ENCODE measurements around the gene GFER. TPM values are rescaled to one million over a fixed set of nuclear protein-coding genes. Genes with fewer than 3 reads are reported as not detected.

Gene GFER
- polyA plus RNA-seq, 3 donors = 8.1 to 22.7 (median 22.4) TPM

- WGBS (ENCODE audit: insufficient coverage) = 32% methylated on average over 16 of the region's 16 CpGs
- peaks cover 33 to 41% of the 10 kb centered on the region in 2 donors for H3K36me3 Mint-ChIP-seq
- H3K4me3 ChIP-seq (replicated peaks in 1 of 3; ENCODE audit: low read depth in 2 of 3, low read length in 3 of 3) = no peak overlapping the region
- no peak for DNase-seq
- H3K9me3 ChIP-seq (replicated peaks in 1 of 2; ENCODE audit: control insufficient read depth in 1 of 2, insufficient read depth in 1 of 2, low read length in 2 of 2) = peaks cover 0 to 17% of the 10 kb centered on the region in 2 donors
- H3K9me3 Mint-ChIP-seq = peaks cover 0 to 12% (median 5%) of the 10 kb centered on the region in 7 donors
- H4K20me1 ChIP-seq (ENCODE audit: insufficient read depth, low read length) = peaks cover 8% of the 10 kb centered on the region
- peaks cover 31 to 35% of the 10 kb centered on the region in 2 donors for H3K36me3 ChIP-seq (replicated peaks in 1 of 2; ENCODE audit: control insufficient read depth in 1 of 2, insufficient read depth in 2 of 2, low read length in 2 of 2)
- H3K27me3 Mint-ChIP-seq (ENCODE audit: low read depth in 3 of 3) = peaks cover 46 to 63% (median 52%) of the 10 kb centered on the region in 3 donors
- no peak overlapping the region for H3K9ac ChIP-seq (ENCODE audit: insufficient read depth, low read length, poor library complexity, severe bottlenecking)
- no peak for TF ChIP-seq CTCF (IDR thresholded peaks at IDR 0.05)
- no peak overlapping the region for H3K27ac ChIP-seq (ENCODE audit: low read depth in 1 of 2, low read length in 2 of 2)
- H3K79me2 ChIP-seq (ENCODE audit: insufficient read depth, low read length) = no peaks in the 10 kb centered on the region
- intact Hi-C loops (cut with micrococcal nuclease) = no loop called here
- peak overlapping the region in 1 of 7 donors; percentile 81 for H3K27ac Mint-ChIP-seq
- H3K4me2 ChIP-seq (replicated peaks; ENCODE audit: extremely low read depth, low read length, poor library complexity, severe bottlenecking) = no peak overlapping the region
- peaks cover 30 to 48% of the 10 kb centered on the region in 2 donors for H3K27me3 ChIP-seq (ENCODE audit: control insufficient read depth in 2 of 2, insufficient read depth in 2 of 2, low read length in 2 of 2)
- H3K4me3 Mint-ChIP-seq = peak overlapping the region in 1 of 2 donors; percentile 89
- peaks cover 18% of the 10 kb centered on the region for H3K4me1 Mint-ChIP-seq
- peaks cover 20 to 28% of the 10 kb centered on the region in 2 donors for H3K4me1 ChIP-seq (ENCODE audit: control insufficient read depth in 1 of 2, insufficient read depth in 2 of 2, low read length in 2 of 2)
- no peak overlapping the region for H2AFZ ChIP-seq (ENCODE audit: insufficient read depth, low read depth, low read length, poor library complexity, severe bottlenecking)
Observed at GRCh38 chr16:1980770-1981087, 3.3 kb upstream of the GFER start.

GRCh38 chr16:1981398-1981836 lies 2.6 kb upstream of the GFER start, which contains the start of gene NOXO1:
TSS of gene NOXO1 (minus strand) at chr16:1981469. CDS start at chr16:1981179, 290 bp downstream.
- no peaks in the 10 kb centered on the region for H3K79me2 ChIP-seq (ENCODE audit: insufficient read depth, low read length)
- peaks cover 31 to 35% of the 10 kb centered on the region in 2 donors for H3K36me3 ChIP-seq (replicated peaks in 1 of 2; ENCODE audit: control insufficient read depth in 1 of 2, insufficient read depth in 2 of 2, low read length in 2 of 2)
- intact Hi-C loops (cut with micrococcal nuclease) = no loop called here
- no peak within 1 kb of the TSS for H3K9ac ChIP-seq (ENCODE audit: insufficient read depth, low read length, poor library complexity, severe bottlenecking)
- TF ChIP-seq CTCF (IDR thresholded peaks at IDR 0.05) = no peak
- H3K4me2 ChIP-seq (replicated peaks; ENCODE audit: extremely low read depth, low read length, poor library complexity, severe bottlenecking) = no peak within 1 kb of the TSS
- H2AFZ ChIP-seq (ENCODE audit: insufficient read depth, low read depth, low read length, poor library complexity, severe bottlenecking) = no peak within 1 kb of the TSS
- Mint-ChIP-seq H3K36me3 (peaks cover 34 to 42% of the 10 kb centered on the region in 2 donors), H3K4me1 (peaks cover 18% of the 10 kb centered on the region), H3K4me3 (peak within 1 kb of the TSS in 1 of 2 donors; percentile 89), H3K27ac (peak within 1 kb of the TSS in 2 of 7 donors; percentile 59 to 81), H3K27me3 (ENCODE audit: low read depth in 3 of 3) (peaks cover 46 to 63% (median 49%) of the 10 kb centered on the region in 3 donors), H3K9me3 (peaks cover 0 to 12% (median 5%) of the 10 kb centered on the region in 7 donors)
- peaks cover 20 to 28% of the 10 kb centered on the region in 2 donors for H3K4me1 ChIP-seq (ENCODE audit: control insufficient read depth in 1 of 2, insufficient read depth in 2 of 2, low read length in 2 of 2)
- H3K4me3 ChIP-seq (replicated peaks in 1 of 3; ENCODE audit: low read depth in 2 of 3, low read length in 3 of 3) = no peak within 1 kb of the TSS
- 41% methylated on average over 3 of the region's 6 CpGs for WGBS (ENCODE audit: insufficient coverage)
- peaks cover 0 to 17% of the 10 kb centered on the region in 2 donors for H3K9me3 ChIP-seq (replicated peaks in 1 of 2; ENCODE audit: control insufficient read depth in 1 of 2, insufficient read depth in 1 of 2, low read length in 2 of 2)
- peaks cover 8% of the 10 kb centered on the region for H4K20me1 ChIP-seq (ENCODE audit: insufficient read depth, low read length)
- no peak for DNase-seq
- H3K27me3 ChIP-seq (ENCODE audit: control insufficient read depth in 2 of 2, insufficient read depth in 2 of 2, low read length in 2 of 2) = peaks cover 30 to 48% of the 10 kb centered on the region in 2 donors
- no peak within 1 kb of the TSS for H3K27ac ChIP-seq (ENCODE audit: low read depth in 1 of 2, low read length in 2 of 2)
